Glutamatergic neuron (in vitro differentiated cells): ENCODE data around the gene TEDC1. TPM values are rescaled to one million over a fixed set of nuclear protein-coding genes. Genes with fewer than 3 reads are reported as not detected.

Experiments used
- DNase-seq: peaks from one replicate; pipeline ENCODE4 v3.0.0; 2022
- H3K27ac Mint-ChIP-seq: one replicate; pipeline ENCODE4 v1.8.0; 2020; ENCODE audit warnings: mild to moderate bottlenecking, mixed read lengths, inconsistent platforms; ENCODE audit not compliant: unreplicated experiment
- H3K27me3 Mint-ChIP-seq: one replicate; pipeline ENCODE4 v1.8.0; 2020; ENCODE audit warnings: mild to moderate bottlenecking, moderate library complexity, mixed read lengths, inconsistent platforms; ENCODE audit not compliant: unreplicated experiment
- H3K36me3 Mint-ChIP-seq: one replicate; pipeline ENCODE4 v1.8.0; 2020; ENCODE audit warnings: mild to moderate bottlenecking, mixed read lengths, inconsistent platforms; ENCODE audit not compliant: unreplicated experiment
- H3K4me1 Mint-ChIP-seq: one replicate; pipeline ENCODE4 v1.8.0; 2020; ENCODE audit warnings: mild to moderate bottlenecking, low read depth, mixed read lengths, inconsistent platforms; ENCODE audit not compliant: unreplicated experiment
- H3K4me3 Mint-ChIP-seq: one replicate; pipeline ENCODE4 v1.8.0; 2020; ENCODE audit warnings: mild to moderate bottlenecking, mixed read lengths, inconsistent platforms; ENCODE audit not compliant: unreplicated experiment
- H3K9me3 Mint-ChIP-seq: one replicate; pipeline ENCODE4 v1.8.0; 2020; ENCODE audit warnings: mild to moderate bottlenecking, moderate library complexity, mixed read lengths, inconsistent platforms; ENCODE audit not compliant: unreplicated experiment
- CTCF ChIP-seq: fragments of 200-600 bp; sonication (generic); IDR thresholded peaks from one replicate; pipeline ENCODE4 v1.5.0; 2021; ENCODE audit not compliant: partially characterized antibody, unreplicated experiment
- total RNA-seq: library from RNA; stranded (reverse); fragmentation: NEBNext Ultra II Directional; extraction: Animal tissue kit (Norgen Biotek cat#: 25700); gene quantifications from one replicate; pipeline ENCODE4 v1.2.1, GENCODE V29; 2021; ENCODE audit not compliant: unreplicated experiment

The TEDC1 gene
- total RNA-seq, 1 donor from 2014 or later = 13.8 TPM

- no peak for TF ChIP-seq CTCF
- H3K9me3 Mint-ChIP-seq = peaks cover 5% of the 10 kb centered on the region
- peaks cover 7% of the 10 kb centered on the region for H3K27me3 Mint-ChIP-seq
- H3K4me3 Mint-ChIP-seq = no peak overlapping the region
- H3K4me1 Mint-ChIP-seq = peaks cover 3% of the 10 kb centered on the region
- H3K27ac Mint-ChIP-seq = no peak overlapping the region
- H3K36me3 Mint-ChIP-seq = no peaks in the 10 kb centered on the region
- DNase-seq = no peak
These were observed 10.7 kb downstream of the TEDC1 start for GRCh38 chr14:105501504-105502291.

GRCh38 chr14:105502446-105503295, 11.6 kb downstream of the TEDC1 start:
- H3K4me1 Mint-ChIP-seq = peaks cover 3% of the 10 kb centered on the region
- H3K4me3 Mint-ChIP-seq = no peak overlapping the region
- H3K27ac Mint-ChIP-seq = no peak overlapping the region
- no peaks in the 10 kb centered on the region for H3K36me3 Mint-ChIP-seq
- H3K27me3 Mint-ChIP-seq = peaks cover 6% of the 10 kb centered on the region
- H3K9me3 Mint-ChIP-seq = peaks cover 7% of the 10 kb centered on the region
- no peak for DNase-seq
- no peak for TF ChIP-seq CTCF

DNA sequence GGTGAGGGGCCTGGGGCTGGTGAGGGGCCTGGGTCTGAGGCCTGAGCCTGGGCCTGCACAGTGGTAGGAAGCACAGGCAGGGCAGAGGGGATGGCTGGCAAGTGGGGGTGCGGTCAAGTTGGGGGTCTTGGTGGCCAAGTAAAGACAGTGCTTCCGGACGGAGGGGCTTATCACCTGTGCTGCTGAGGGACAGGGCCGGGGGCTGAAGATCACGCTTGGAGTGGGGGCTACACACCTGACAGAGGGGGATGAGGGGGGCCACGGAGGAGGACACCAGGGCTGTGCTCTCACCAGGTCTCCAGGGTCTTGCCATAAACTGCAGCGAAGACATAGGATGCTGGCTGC, 12.2 kb downstream of the TEDC1 start:
- DNase-seq = no peak
- TF ChIP-seq CTCF = no peak
- Mint-ChIP-seq H3K27ac (no peak overlapping the region), H3K27me3 (peaks cover 6% of the 10 kb centered on the region), H3K36me3 (no peaks in the 10 kb centered on the region), H3K9me3 (peaks cover 8% of the 10 kb centered on the region), H3K4me1 (peaks cover 1% of the 10 kb centered on the region), H3K4me3 (no peak overlapping the region)

- H3K4me1 Mint-ChIP-seq = no peaks in the 10 kb centered on the region
- no peak for DNase-seq
- no peak overlapping the region for H3K27ac Mint-ChIP-seq
- H3K36me3 Mint-ChIP-seq = no peaks in the 10 kb centered on the region
- H3K9me3 Mint-ChIP-seq = peaks cover 8% of the 10 kb centered on the region
- H3K4me3 Mint-ChIP-seq = no peak overlapping the region
- TF ChIP-seq CTCF = no peak
- peaks cover 5% of the 10 kb centered on the region for H3K27me3 Mint-ChIP-seq
These were observed 13.1 kb downstream of the TEDC1 start for GRCh38 chr14:105503935-105504692.
